Upper lobe of left lung (tissue), 6 donors: Measurements from ENCODE around the gene ATF6. TPM values are rescaled to one million over a fixed set of nuclear protein-coding genes. Genes with fewer than 3 reads are reported as not detected.

Experiments used
- ATAC-seq, 2 donors: fragments of 200-7000 bp; cut with Tn5 transposase; one replicate each; pipeline ENCODE4 v1.9.1; 2022; ENCODE audit warnings: mild to moderate bottlenecking in 2 of 2, moderate library complexity in 2 of 2; ENCODE audit not compliant: low FRiP score in 2 of 2
- DNase-seq, 2 donors: peaks; one replicate each; pipeline ENCODE4 v3.0.0-alpha.2; 2019 to 2020
- H3K27ac ChIP-seq, 4 donors: fragments of 200-600 bp; sonication (generic); one replicate each; pipeline ENCODE4 v1.5.1; 2016 to 2019
- H3K27me3 ChIP-seq, 4 donors: fragments of 200-600 bp; sonication (generic); one replicate each; pipeline ENCODE4 v1.5.1; 2017 to 2019
- H3K36me3 ChIP-seq, 4 donors: fragments of 200-600 bp; sonication (generic); one replicate each; pipeline ENCODE4 v1.5.1; 2016 to 2019
- H3K4me1 ChIP-seq, 4 donors: fragments of 200-600 bp; sonication (generic); one replicate each; pipeline ENCODE4 v1.5.1; 2018 to 2019
- H3K4me3 ChIP-seq, 4 donors: fragments of 200-600 bp; sonication (generic); one replicate each; pipeline ENCODE4 v1.5.1; 2017 to 2019; ENCODE audit warnings: mild to moderate bottlenecking in 2 of 4, moderate library complexity in 1 of 4
- H3K9me3 ChIP-seq, 4 donors: fragments of 200-600 bp; sonication (generic); one replicate each; pipeline ENCODE4 v1.5.1; 2018 to 2019
- CTCF ChIP-seq, 6 experiments: fragments of 450-650 bp in 4 of 6; fragments of 200-600 bp in 2 of 6; sonication (generic) in 2 of 6; IDR thresholded peaks; one replicate each; pipeline ENCODE4 v1.5.1; 2016 to 2019; ENCODE audit warnings: antibody characterized with exemption in 6 of 6
- EP300 ChIP-seq, 4 donors: sonication (generic); formaldehyde crosslinking; IDR thresholded peaks; one replicate each; pipeline ENCODE4 v1.5.1; 2017; ENCODE audit warnings: antibody characterized with exemption in 4 of 4, control low read depth in 2 of 4
- POLR2A ChIP-seq, 4 donors: fragments of 450-650 bp; IDR thresholded peaks; one replicate each; pipeline ENCODE4 v1.5.1; 2016 to 2017; ENCODE audit warnings: antibody characterized with exemption in 4 of 4, mild to moderate bottlenecking in 2 of 4
- POLR2AphosphoS5 ChIP-seq, 2 donors: sonication (generic); formaldehyde crosslinking; IDR thresholded peaks; one replicate each; pipeline ENCODE4 v1.5.1; 2017; ENCODE audit warnings: antibody characterized with exemption in 2 of 2
- WGBS, 2 donors: methylation state at CpG; one replicate each; pipeline ENCODE4 v1.1.5; 2017 to 2018; 5-methylcytosine and 5-hydroxymethylcytosine counted together
- total RNA-seq, 6 donors: library from RNA; depleted of rRNA in 4 of 6; stranded (reverse); fragments of >200 nt in 4 of 6; gene quantifications; one replicate each; pipeline versions ENCODE4 v1.1.0 to v1.2.1, GENCODE V29; 2016 to 2021
- donor health status: DM: no; HTN: no; CAD: no; lungs with moderate emphysema.
- donor health status: DM: no; HTN: yes; CAD: no; lungs with severe emphysema.

Gene ATF6
- total RNA-seq, 6 donors from 2014 or later: 14.2 to 36.7 (median 27.0) TPM

GRCh38 chr1:161858271-161858670 is 92.2 kb downstream of the ATF6 start:
- TF ChIP-seq POLR2A (IDR thresholded peaks at IDR 0.05): no peak
- Histone ChIP-seq H3K36me3 (peaks cover 0 to 33% (median 4%) of the 10 kb centered on the region in 4 donors), H3K27me3 (no peaks in the 10 kb centered on the region), H3K9me3 (no peaks in the 10 kb centered on the region), H3K4me3 (no peak overlapping the region), H3K27ac (no peak overlapping the region), H3K4me1 (no peaks in the 10 kb centered on the region)
- WGBS, 2 donors: 89 to 100% methylated on average over 1 of the region's 1 CpG
- ATAC-seq (no peak), DNase-seq (no peak)

GRCh38 chr1:161863549-161863948 is 97.4 kb downstream of the ATF6 start:
- no peaks in the 10 kb centered on the region for H3K27me3 ChIP-seq
- peaks cover 0 to 50% (median 0%) of the 10 kb centered on the region in 4 donors for H3K36me3 ChIP-seq
- H3K27ac ChIP-seq: no peak overlapping the region

GRCh38 chr1:161864577-161864976 is 98.5 kb downstream of the ATF6 start:
- H3K36me3 ChIP-seq: peaks cover 0 to 50% (median 0%) of the 10 kb centered on the region in 4 donors
- no peak for DNase-seq
- 82 to 93% methylated on average over 1 of the region's 1 CpG for WGBS, 2 donors

More at GRCh38 chr1:161863549-161863948, 97.4 kb downstream of the ATF6 start:
- TF ChIP-seq CTCF (IDR thresholded peaks at IDR 0.05) (no peak), EP300 (IDR thresholded peaks at IDR 0.05) (no peak), POLR2A (IDR thresholded peaks at IDR 0.05) (no peak), POLR2AphosphoS5 (IDR thresholded peaks at IDR 0.05) (no peak)
- DNase-seq: no peak
- no peaks in the 10 kb centered on the region for H3K4me1 ChIP-seq
- no peaks in the 10 kb centered on the region for H3K9me3 ChIP-seq
- no peak for ATAC-seq
- no peak overlapping the region for H3K4me3 ChIP-seq

GRCh38 chr1:161866241-161866640 is 100.1 kb downstream of the ATF6 start:
- Histone ChIP-seq H3K9me3 (no peaks in the 10 kb centered on the region), H3K4me1 (no peaks in the 10 kb centered on the region), H3K36me3 (peaks cover 0 to 42% (median 0%) of the 10 kb centered on the region in 4 donors), H3K27me3 (no peaks in the 10 kb centered on the region), H3K27ac (no peak overlapping the region), H3K4me3 (no peak overlapping the region)
- TF ChIP-seq POLR2A (IDR thresholded peaks at IDR 0.05) (no peak), POLR2AphosphoS5 (IDR thresholded peaks at IDR 0.05) (no peak), EP300 (IDR thresholded peaks at IDR 0.05) (no peak), CTCF (IDR thresholded peaks at IDR 0.05) (no peak)
- ATAC-seq (no peak), DNase-seq (no peak)
- WGBS, 2 donors: 79 to 80% methylated on average over 3 of the region's 3 CpGs

More at GRCh38 chr1:161864577-161864976, 98.5 kb downstream of the ATF6 start:
- no peak overlapping the region for H3K4me3 ChIP-seq
- no peaks in the 10 kb centered on the region for H3K27me3 ChIP-seq
- ATAC-seq: peak in 1 of 2 donors; percentile 75
- no peaks in the 10 kb centered on the region for H3K9me3 ChIP-seq
- no peaks in the 10 kb centered on the region for H3K4me1 ChIP-seq
- TF ChIP-seq POLR2A (IDR thresholded peaks at IDR 0.05) (no peak), CTCF (IDR thresholded peaks at IDR 0.05) (peak in 3 of 6 experiments; percentile 8 to 30 (median 18))
- no peak overlapping the region for H3K27ac ChIP-seq

- H3K27me3 ChIP-seq: no peaks in the 10 kb centered on the region
- DNase-seq: no peak
- WGBS, 2 donors: 72 to 84% methylated on average over 2 of the region's 2 CpGs
- no peak for TF ChIP-seq EP300 (IDR thresholded peaks at IDR 0.05)
- TF ChIP-seq POLR2AphosphoS5 (IDR thresholded peaks at IDR 0.05): no peak
- TF ChIP-seq POLR2A (IDR thresholded peaks at IDR 0.05): no peak
- TF ChIP-seq CTCF (IDR thresholded peaks at IDR 0.05): no peak
- ATAC-seq: no peak
- peaks cover 0 to 26% (median 0%) of the 10 kb centered on the region in 4 donors for H3K36me3 ChIP-seq
- no peaks in the 10 kb centered on the region for H3K9me3 ChIP-seq
- H3K4me3 ChIP-seq: no peak overlapping the region
- no peaks in the 10 kb centered on the region for H3K4me1 ChIP-seq
- H3K27ac ChIP-seq: no peak overlapping the region
Measured at GRCh38 chr1:161868832-161869231, 102.7 kb downstream of the ATF6 start.
